Activated CD8-positive, alpha-beta T cell treated with anti-CD3 and anti-CD28 coated beads for 36 hours (primary cell): Measurements from ENCODE around the gene SORBS2. TPM values are rescaled to one million over a fixed set of nuclear protein-coding genes. Genes with fewer than 3 reads are reported as not detected.

Experiments
- ATAC-seq: fragments of 200-7000 bp; cut with Tn5 transposase; one replicate; pipeline ENCODE4 v1.10.0; 2021; ENCODE audit warnings: mild to moderate bottlenecking, moderate library complexity
- CTCF ChIA-PET: fragments of 350-600 bp; sonication (Branson Sonifier 250); formaldehyde crosslinking; loops from one replicate; lab custom pipeline; 2021; ENCODE audit warnings: antibody characterized with exemption; lab: Charles Lee
- POLR2A ChIA-PET: fragments of 350-600 bp; sonication (Branson Sonifier 250); formaldehyde crosslinking; loops from one replicate; lab custom pipeline; 2021; ENCODE audit warnings: antibody characterized with exemption; lab: Charles Lee
- DNase-seq: peaks from one replicate; pipeline ENCODE4 v3.0.0-alpha.2; 2020
- H3K27ac Mint-ChIP-seq: one replicate; pipeline ENCODE4 v1.8.0; 2021; ENCODE audit warnings: mild to moderate bottlenecking, mixed read lengths
- H3K27me3 Mint-ChIP-seq: one replicate; pipeline ENCODE4 v1.8.0; 2021; ENCODE audit warnings: mixed read lengths
- H3K36me3 Mint-ChIP-seq: one replicate; pipeline ENCODE4 v1.8.0; 2021; ENCODE audit warnings: low read depth, mixed read lengths
- H3K4me1 Mint-ChIP-seq: one replicate; pipeline ENCODE4 v1.8.0; 2021; ENCODE audit warnings: low read depth, mixed read lengths
- H3K4me3 Mint-ChIP-seq: one replicate; pipeline ENCODE4 v1.8.0; 2021; ENCODE audit warnings: mild to moderate bottlenecking, moderate library complexity, mixed read lengths
- H3K9me3 Mint-ChIP-seq: one replicate; pipeline ENCODE4 v1.8.0; 2021; ENCODE audit warnings: mixed read lengths
- CTCF ChIP-seq: fragments of 200-600 bp; IDR thresholded peaks from one replicate; pipeline ENCODE4 v1.8.0; 2022; ENCODE audit warnings: antibody characterized with exemption, mild to moderate bottlenecking
- intact Hi-C: fragments of 100-400 bp; cut with micrococcal nuclease; formaldehyde crosslinking; loops from one replicate; pipeline ENCODE4 v1.10.0; 2022
- total RNA-seq, 2 experiments: library from RNA; stranded (reverse); gene quantifications; one replicate each; pipeline ENCODE4 v1.2.3, GENCODE V29; 2021

SORBS2 gene
- total RNA-seq, 2 experiments from 2014 or later, result not detected

- TF ChIP-seq CTCF, result no peak
- Mint-ChIP-seq H3K4me3 (no peak overlapping the region), H3K9me3 (no peaks in the 10 kb centered on the region), H3K27ac (no peak overlapping the region), H3K36me3 (no peaks in the 10 kb centered on the region), H3K4me1 (no peaks in the 10 kb centered on the region), H3K27me3 (peaks cover 1% of the 10 kb centered on the region)
- ChIA-PET POLR2A (no interaction called here), CTCF (no interaction called here)
- ATAC-seq (no peak), DNase-seq (no peak)
- intact Hi-C loops, result no loop called here
Observed at GRCh38 chr4:185793116-185793485, 18.9 kb downstream of the SORBS2 start.

GRCh38 chr4:185792384-185793115 is 19.4 kb downstream of the SORBS2 start:
- Mint-ChIP-seq H3K27ac (no peak overlapping the region), H3K36me3 (no peaks in the 10 kb centered on the region), H3K4me1 (no peaks in the 10 kb centered on the region), H3K9me3 (no peaks in the 10 kb centered on the region), H3K27me3 (peaks cover 1% of the 10 kb centered on the region), H3K4me3 (no peak overlapping the region)
- ChIA-PET CTCF (no interaction called here), POLR2A (no interaction called here)
- DNase-seq (no peak), ATAC-seq (no peak)
- intact Hi-C loops, result no loop called here
- no peak for TF ChIP-seq CTCF

- TF ChIP-seq CTCF, result no peak
- Mint-ChIP-seq H3K9me3 (no peaks in the 10 kb centered on the region), H3K4me1 (no peaks in the 10 kb centered on the region), H3K27me3 (peaks cover 4% of the 10 kb centered on the region), H3K27ac (no peak overlapping the region), H3K36me3 (no peaks in the 10 kb centered on the region), H3K4me3 (no peak overlapping the region)
- ChIA-PET POLR2A (no interaction called here), CTCF (no interaction called here)
- DNase-seq (no peak), ATAC-seq (no peak)
- intact Hi-C loops, result no loop called here
Observed at GRCh38 chr4:185787926-185788679, 23.9 kb downstream of the SORBS2 start.

- Mint-ChIP-seq H3K36me3 (no peaks in the 10 kb centered on the region), H3K4me3 (no peak overlapping the region), H3K9me3 (no peaks in the 10 kb centered on the region), H3K27ac (no peak overlapping the region), H3K4me1 (no peaks in the 10 kb centered on the region), H3K27me3 (peaks cover 4% of the 10 kb centered on the region)
- ChIA-PET CTCF (no interaction called here), POLR2A (no interaction called here)
- no peak for TF ChIP-seq CTCF
- intact Hi-C loops, result no loop called here
- no peak for DNase-seq
- ATAC-seq, result no peak
Observed at GRCh38 chr4:185786422-185786821, 25.6 kb downstream of the SORBS2 start.

- ATAC-seq (no peak), DNase-seq (no peak)
- ChIA-PET CTCF (no interaction called here), POLR2A (no interaction called here)
- Mint-ChIP-seq H3K36me3 (no peaks in the 10 kb centered on the region), H3K27me3 (peaks cover 7% of the 10 kb centered on the region), H3K4me1 (no peaks in the 10 kb centered on the region), H3K4me3 (no peak overlapping the region), H3K9me3 (no peaks in the 10 kb centered on the region), H3K27ac (no peak overlapping the region)
- intact Hi-C loops, result no loop called here
- TF ChIP-seq CTCF, result no peak
Observed at GRCh38 chr4:185783574-185783973, 28.4 kb downstream of the SORBS2 start.
